Body of pancreas (tissue), 4 donors: ENCODE measurements around the gene AP2A2.

ENCODE experiments used
- CTCF ChIP-seq, 7 experiments: fragments of 450-650 bp in 4 of 7; fragments of 200-600 bp in 3 of 7; sonication (generic) in 3 of 7; IDR thresholded peaks; one replicate each; pipeline ENCODE4 v1.5.1; 2016 to 2019; ENCODE audit warnings: antibody characterized with exemption in 7 of 7
- POLR2A ChIP-seq, 3 donors: fragments of 450-650 bp; IDR thresholded peaks; one replicate each; pipeline ENCODE4 v1.6.1; 2016; ENCODE audit warnings: antibody characterized with exemption in 3 of 3, mild to moderate bottlenecking in 2 of 3

GRCh38 chr11:1013631-1013935 is 87.9 kb downstream of the AP2A2 start:
- TF ChIP-seq CTCF (IDR thresholded peaks at IDR 0.05) (no peak), POLR2A (IDR thresholded peaks at IDR 0.05) (no peak)
